Stimulated activated CD8-positive, alpha-beta memory T cell treated with anti-CD3 and anti-CD28 coated beads, Interleukin-7, amount 100 ng/mL, for 24 hours (primary cell): ENCODE results near the gene ACACA.
"Not testable (repeated sequence)": the region's sequence is repeated elsewhere in the genome, so short reads cannot be mapped to it uniquely, and the experiment has no call there.

Source experiments
- DNase-seq: peaks from one replicate; pipeline ENCODE4 v3.0.0-alpha.2; 2020; ENCODE audit warnings: low read depth

ACACA gene

DNA sequence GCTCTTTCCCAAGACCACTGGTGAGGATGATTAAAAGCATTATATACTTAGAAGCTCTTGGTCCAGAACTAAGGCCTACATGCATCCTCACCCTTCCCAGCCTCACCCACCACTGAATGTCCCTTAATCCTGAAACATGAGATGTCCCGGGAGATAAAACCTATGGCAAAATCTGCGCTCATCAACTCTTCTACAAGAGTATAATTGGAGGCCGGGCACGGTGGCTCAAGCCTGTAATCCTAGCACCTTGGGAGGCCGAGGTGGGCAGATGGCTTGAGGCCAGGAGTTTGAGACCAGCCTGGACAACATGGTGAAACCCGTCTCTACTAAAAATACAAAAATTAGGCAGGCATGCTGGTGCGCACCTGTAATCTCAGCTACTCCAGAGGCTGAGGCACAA, 13.3 kb downstream of the ACACA start:
- no peak for DNase-seq

GRCh38 chr17:37392024-37392590, 14.5 kb downstream of the ACACA start:
- no peak for DNase-seq

- no peak for DNase-seq
Observed at GRCh38 chr17:37391146-37391545, 15.5 kb downstream of the ACACA start.

- DNase-seq = no peak
Observed at GRCh38 chr17:37389160-37389559, 17.5 kb downstream of the ACACA start.

GRCh38 chr17:37388266-37388665, 18.4 kb downstream of the ACACA start:
- DNase-seq = no peak

DNA sequence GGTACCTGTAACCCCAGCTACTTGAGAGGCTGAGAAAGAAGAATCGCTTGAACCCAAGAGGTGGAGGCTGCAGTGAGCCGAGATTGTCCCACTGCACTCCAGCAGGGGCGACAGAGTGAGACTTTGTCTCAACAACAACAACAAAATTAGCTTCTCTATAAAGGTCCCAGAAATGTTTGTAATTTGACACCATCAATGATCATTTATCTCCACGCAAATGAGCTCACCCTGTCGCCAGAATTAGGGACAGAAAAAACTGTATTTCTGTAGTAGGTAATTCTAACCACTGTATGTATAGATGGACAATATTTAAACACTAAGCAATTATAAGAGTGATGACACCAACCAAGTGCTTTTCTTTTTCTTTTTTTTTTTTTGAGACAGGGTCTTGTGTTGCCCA, 20.2 kb downstream of the ACACA start:
- no peak for DNase-seq

DNA sequence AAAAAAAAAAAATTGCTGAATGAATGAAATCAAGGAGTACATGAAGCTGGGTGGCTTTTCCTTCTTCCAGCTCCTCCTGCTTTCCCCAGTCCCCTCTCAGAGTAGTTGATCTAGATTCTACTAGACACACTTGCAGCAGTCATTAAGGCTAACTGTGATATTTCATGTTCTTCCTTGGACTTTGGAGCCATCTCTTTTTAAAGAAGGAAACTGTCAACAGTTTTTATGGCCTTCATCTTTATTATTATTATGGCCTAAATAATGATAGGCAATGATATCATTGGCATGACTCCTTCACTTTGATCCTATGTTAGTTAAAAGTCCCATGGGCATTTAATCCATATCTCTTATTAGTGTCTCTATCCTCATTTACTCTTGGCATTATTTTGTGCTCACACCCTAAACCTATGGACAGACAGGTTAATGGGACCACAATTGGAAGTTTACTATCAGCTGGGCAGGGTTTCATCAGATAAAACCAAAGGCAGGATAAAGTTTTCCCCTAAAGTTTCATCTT, 21.1 kb downstream of the ACACA start:
- DNase-seq = no peak

DNA sequence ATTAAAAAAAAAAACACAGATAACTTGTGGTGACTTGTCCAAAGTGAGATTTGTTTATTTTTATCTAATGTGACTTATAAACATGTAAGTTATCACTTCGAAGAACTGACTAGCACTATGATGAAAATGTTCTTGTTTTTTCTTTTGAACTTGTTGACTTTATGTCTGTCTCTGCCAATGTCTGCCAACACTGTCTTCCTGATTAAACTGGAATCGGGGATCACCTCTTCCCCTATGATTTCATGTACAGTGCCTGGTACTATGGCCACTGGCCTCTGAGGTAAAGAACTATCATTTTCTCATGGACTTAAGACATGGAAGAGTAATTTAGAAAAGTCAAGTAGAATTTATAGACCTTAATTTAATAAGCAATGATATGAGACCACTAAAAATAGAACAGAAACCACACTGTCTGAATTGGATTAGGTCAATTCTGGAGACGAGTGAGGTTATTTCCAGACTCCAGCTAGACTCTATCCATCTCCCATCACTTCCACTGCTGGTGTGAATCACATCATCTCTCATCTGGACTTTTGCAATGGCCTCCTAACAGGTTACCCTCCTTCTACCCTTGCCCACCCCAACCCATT, 22.0 kb downstream of the ACACA start:
- no peak for DNase-seq

- DNase-seq = no peak
Observed at GRCh38 chr17:37382056-37382455, 24.6 kb downstream of the ACACA start.

DNA sequence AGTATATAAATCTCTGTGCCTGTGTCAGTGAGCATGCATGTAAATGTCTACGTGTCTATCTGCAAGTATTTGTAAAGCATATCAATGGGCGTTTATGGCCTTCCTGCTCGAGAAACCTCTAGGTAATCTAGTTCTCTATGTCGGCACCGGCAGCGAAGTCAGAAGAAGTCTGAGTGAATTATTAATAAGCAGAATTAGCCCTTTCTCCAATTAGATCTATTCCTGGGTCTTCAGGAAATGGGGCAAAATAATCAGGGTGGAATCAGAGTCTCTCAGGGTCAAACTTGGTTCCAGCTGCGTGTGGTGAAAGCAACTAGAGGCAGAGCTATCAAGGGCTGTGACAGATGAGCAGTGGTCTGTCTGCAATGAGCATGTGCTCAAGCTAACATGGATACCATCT, 30.9 kb downstream of the ACACA start, which contains the start of gene C17orf78:
Gene C17orf78 (plus strand): TSS at position 280 of the 400 bp plus-strand sequence. CDS start 108 bp downstream, at position 388.
- DNase-seq = no peak

- DNase-seq = peak; percentile 23
Observed at GRCh38 chr17:37373530-37374159, 33.0 kb downstream of the ACACA start.

- DNase-seq = no peak
Observed at GRCh38 chr17:37368577-37368976, 38.1 kb downstream of the ACACA start.

DNA sequence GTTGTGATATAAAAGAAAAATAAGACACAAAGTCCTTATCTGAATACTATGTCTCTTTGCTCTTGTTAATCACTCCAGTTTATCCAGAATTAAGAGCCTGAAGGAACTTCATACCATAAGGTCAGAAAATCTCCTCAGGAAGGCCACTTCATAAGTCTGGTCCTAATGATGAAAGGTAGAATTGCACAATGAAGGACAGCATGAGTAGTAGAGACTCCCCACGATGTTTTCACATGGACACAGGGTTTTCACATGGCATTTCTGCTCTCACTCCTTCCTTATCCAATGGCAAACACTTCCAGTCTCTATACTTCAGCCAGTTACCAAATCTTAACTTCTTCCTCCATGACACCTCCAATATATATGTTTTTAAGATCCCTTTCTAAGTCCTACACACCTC, 41.0 kb downstream of the ACACA start:
- no peak for DNase-seq

GRCh38 chr17:37361543-37361942, 45.1 kb downstream of the ACACA start:
- no peak for DNase-seq

DNA sequence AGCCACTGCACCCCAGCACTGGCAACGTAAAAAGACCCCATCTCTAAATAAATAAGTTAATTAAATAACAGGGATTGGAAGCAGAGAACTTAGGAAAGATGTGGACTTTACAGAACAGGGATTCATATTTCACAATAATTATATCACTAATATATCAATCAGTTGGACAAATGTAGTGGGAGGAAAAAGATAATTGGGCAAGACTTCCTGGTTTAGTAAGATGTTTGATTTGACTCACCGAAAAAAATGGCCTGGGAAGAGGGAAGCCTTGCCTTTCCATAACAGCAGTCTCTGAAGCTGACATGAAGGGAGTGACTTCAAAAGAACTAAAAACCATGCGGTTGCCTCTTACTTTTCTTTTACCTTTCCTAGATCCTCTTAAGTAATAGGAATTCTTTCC, 46.0 kb downstream of the ACACA start:
- DNase-seq = no peak

DNA sequence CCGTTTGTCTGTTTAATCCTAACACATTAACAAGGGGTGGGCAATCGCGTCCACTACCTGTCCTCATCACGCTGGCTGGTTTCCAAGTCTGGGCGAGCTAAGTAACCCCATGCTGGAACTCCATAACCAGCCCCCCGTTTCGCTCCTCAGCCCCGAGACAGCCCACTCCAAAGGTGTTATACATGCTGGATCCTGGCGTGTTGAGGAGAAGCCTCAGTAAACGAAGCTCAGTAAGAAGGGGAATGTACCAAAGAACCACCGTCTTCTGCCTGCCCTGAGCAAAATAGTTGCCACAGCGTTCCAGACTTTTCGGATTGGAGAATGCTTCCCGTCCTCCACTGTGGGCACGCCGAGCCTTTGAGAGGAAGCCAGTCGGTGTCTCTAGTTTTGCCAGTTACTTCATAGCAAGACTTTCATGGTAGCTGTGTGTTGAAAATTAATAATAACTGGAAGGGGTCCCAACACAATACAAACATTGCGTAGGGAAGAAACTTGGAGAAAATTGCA, 46.9 kb downstream of the ACACA start:
- DNase-seq = no peak

DNA sequence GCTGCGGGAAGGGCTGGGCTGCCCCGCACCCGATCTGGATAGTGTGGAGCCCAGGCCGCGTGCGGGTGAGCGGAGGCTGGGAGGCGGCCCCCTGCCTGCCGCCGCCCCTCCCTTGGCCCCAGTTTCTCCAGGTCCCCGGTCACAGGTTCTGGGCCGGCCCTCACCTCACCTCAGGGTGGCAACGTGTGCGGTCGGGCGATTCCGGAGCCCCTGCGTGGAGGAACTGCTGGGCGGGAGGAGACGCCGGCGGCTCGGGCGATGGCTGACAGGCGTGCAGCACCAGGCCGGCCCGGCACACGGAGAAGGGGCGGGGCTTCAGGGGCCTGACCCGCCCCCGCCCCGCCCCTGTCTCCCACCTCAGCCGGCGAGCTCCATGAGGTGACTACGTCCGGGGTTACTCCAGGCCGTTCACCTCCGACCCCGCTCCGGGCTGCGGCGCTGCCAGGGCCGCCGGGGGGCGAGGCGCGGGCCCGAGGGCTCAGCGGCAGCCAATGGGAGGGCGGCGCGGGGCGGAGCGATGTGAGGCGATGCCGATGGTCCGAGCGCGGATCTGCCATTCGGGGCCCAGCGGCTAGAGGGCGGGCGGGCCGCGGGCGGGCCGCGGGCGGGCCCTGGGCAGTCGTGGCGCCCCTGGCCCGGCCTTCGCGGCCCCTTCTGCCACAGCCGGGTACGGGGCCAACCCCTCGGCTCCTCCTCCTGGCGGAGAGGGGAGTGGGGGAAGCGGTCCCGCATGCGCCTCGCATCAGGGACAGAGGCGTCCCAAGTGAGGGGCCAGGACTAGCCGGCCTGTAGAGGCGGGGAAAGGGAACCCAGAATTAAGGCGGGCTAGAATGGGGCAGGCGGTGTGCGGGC, 47.6 kb downstream of the ACACA start:
- DNase-seq = peak; percentile 76

DNA sequence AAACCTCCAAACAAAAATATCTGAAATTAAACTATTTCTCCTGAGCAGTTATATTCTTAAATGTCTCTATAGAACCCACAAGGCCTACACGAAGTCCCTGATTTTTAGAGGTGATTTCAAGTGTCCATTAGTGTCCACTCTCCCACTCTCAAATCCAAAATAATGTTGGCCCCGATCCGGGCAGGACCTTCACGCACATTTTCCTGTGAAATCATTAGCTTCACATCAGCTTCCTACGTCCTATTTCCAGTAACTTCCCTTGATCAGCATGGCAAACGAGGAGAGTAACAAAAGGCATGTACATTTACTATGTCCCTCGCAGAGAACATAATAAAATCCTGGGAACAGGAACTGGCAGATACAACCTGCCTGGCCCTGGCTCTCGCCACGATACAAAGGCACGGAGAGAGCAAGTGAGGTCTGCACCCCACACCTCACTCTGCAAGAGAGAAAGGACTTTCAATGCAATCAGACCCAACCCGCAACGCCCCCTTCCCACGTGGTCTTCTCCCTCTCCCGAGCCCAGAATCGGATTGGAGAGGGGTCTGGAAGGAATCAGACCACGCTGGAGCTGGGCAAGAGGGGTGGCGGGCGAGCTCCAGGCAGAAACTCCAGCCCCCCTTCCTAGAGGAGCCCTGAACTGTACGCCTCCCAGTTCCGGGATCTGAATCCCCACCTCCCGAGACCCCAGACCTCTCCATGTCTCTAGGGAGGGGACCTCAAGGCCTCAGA, 48.4 kb downstream of the ACACA start:
- DNase-seq = peak; percentile 15

GRCh38 chr17:37356796-37357569, 49.7 kb downstream of the ACACA start:
- not testable (repeated sequence) for DNase-seq

DNA sequence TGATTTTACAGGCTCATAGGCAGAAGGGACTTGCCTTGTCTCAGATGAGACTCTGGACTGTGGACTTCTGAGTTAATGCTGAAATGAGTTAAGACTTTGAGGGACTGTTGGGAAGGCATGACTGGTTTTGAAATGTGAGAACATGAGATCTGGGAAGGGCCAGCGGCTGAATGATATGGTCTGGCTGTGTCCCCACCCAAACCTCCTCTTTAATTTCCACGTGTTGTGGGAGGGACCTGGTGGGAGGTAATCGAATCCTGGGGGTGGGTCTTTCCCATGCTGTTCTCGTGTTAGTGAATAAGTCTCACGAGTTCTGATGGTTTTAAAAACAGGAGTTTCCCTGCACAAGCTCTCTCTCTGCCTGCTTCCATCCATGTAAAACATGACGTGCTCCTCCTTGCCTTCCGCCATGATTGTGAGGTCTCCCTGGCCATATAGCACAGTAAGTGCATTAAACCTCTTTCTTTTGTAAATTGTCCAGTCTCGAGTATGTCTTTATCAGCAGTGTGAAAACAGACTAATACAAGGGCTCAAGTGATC, 59.7 kb downstream of the ACACA start:
- DNase-seq = not testable (repeated sequence)

- no peak for DNase-seq
Observed at GRCh38 chr17:37344519-37344918, 62.1 kb downstream of the ACACA start.
